ENCODE results near the gene PXMP4.
A peak's percentile ranks its signal among the peaks of the same experiment; 100 is the strongest.

DNA sequence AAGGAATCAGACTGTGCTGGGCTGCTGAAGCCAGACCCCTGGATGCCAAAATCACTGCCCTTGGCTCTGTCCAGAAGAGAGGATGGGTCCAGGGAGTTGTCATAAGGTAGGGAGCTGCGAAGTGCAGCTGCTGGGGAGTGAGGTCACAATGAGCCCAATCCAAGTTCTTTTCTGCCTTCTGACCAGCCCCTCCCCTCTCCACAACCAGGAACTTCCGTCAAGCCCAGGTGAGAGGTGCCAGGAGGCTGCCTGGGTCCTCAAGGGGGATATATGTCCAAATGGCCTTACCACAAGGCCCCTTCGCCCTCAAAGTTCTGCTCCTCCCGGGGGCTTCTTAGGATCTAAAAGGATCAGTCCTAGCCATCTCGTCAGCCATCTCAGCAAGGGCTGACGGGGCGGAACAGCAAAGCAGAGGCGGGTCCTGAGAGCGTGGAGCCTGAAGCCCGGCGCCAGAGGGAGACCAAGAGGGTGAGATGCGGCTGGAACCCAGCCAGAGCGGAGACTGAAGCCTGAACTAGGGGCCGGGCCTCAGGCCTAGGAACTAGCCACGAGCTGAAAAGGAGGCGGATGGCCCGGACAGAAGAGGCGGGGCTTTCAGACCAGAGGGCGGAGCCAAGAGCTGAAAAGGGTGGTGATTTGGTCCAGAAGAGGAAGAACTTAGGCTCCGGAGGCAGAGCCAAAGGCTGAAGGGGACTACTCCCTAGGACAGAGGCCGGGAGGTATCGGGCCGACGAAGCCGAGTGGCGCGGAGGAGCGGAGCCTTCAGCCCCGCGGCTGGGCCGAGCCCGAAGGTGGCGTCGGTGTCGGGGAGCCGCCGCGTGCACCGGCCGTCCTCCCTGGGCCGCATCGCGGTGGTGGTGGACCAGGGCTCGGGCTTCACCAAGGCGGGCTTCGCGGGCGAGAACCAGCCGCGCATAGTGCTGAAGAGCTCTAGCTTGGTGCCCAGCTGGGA lies 53.5 kb downstream of the PXMP4 start, which contains the start of gene ACTL10:
- TF ChIP-seq, protein P1, sequence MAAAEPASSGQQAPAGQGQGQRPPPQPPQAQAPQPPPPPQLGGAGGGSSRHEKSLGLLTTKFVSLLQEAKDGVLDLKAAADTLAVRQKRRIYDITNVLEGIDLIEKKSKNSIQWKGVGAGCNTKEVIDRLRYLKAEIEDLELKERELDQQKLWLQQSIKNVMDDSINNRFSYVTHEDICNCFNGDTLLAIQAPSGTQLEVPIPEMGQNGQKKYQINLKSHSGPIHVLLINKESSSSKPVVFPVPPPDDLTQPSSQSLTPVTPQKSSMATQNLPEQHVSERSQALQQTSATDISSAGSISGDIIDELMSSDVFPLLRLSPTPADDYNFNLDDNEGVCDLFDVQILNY (CRISPR knock-in tag; IDR thresholded peaks at IDR 0.05), result no peak
- TF ChIP-seq CREM (CRISPR knock-in tag; IDR thresholded peaks at IDR 0.05) (no peak), IRF2 (CRISPR knock-in tag; IDR thresholded peaks at IDR 0.05; ENCODE audit: borderline replicate concordance, low read depth) (no peak), ETV6 (CRISPR knock-in tag; IDR thresholded peaks at IDR 0.05) (no peak)
- TF ChIP-seq, protein P2, sequence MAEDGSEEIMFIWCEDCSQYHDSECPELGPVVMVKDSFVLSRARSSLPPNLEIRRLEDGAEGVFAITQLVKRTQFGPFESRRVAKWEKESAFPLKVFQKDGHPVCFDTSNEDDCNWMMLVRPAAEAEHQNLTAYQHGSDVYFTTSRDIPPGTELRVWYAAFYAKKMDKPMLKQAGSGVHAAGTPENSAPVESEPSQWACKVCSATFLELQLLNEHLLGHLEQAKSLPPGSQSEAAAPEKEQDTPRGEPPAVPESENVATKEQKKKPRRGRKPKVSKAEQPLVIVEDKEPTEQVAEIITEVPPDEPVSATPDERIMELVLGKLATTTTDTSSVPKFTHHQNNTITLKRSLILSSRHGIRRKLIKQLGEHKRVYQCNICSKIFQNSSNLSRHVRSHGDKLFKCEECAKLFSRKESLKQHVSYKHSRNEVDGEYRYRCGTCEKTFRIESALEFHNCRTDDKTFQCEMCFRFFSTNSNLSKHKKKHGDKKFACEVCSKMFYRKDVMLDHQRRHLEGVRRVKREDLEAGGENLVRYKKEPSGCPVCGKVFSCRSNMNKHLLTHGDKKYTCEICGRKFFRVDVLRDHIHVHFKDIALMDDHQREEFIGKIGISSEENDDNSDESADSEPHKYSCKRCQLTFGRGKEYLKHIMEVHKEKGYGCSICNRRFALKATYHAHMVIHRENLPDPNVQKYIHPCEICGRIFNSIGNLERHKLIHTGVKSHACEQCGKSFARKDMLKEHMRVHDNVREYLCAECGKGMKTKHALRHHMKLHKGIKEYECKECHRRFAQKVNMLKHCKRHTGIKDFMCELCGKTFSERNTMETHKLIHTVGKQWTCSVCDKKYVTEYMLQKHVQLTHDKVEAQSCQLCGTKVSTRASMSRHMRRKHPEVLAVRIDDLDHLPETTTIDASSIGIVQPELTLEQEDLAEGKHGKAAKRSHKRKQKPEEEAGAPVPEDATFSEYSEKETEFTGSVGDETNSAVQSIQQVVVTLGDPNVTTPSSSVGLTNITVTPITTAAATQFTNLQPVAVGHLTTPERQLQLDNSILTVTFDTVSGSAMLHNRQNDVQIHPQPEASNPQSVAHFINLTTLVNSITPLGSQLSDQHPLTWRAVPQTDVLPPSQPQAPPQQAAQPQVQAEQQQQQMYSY (CRISPR knock-in tag; IDR thresholded peaks at IDR 0.05), result no peak
- TF ChIP-seq, protein P3, sequence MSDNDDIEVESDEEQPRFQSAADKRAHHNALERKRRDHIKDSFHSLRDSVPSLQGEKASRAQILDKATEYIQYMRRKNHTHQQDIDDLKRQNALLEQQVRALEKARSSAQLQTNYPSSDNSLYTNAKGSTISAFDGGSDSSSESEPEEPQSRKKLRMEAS (CRISPR knock-in tag; IDR thresholded peaks at IDR 0.05), result peak; percentile 64; the same call in 1 of the 2 replicates
- TF ChIP-seq, protein P4, sequence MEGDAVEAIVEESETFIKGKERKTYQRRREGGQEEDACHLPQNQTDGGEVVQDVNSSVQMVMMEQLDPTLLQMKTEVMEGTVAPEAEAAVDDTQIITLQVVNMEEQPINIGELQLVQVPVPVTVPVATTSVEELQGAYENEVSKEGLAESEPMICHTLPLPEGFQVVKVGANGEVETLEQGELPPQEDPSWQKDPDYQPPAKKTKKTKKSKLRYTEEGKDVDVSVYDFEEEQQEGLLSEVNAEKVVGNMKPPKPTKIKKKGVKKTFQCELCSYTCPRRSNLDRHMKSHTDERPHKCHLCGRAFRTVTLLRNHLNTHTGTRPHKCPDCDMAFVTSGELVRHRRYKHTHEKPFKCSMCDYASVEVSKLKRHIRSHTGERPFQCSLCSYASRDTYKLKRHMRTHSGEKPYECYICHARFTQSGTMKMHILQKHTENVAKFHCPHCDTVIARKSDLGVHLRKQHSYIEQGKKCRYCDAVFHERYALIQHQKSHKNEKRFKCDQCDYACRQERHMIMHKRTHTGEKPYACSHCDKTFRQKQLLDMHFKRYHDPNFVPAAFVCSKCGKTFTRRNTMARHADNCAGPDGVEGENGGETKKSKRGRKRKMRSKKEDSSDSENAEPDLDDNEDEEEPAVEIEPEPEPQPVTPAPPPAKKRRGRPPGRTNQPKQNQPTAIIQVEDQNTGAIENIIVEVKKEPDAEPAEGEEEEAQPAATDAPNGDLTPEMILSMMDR (IDR thresholded peaks at IDR 0.05), result no peak

Measured in WTC11 (cell line).